Transverse colon (tissue), 4 donors: ENCODE measurements around the gene STAB1. TPM values are rescaled to one million over a fixed set of nuclear protein-coding genes. Genes with fewer than 3 reads are reported as not detected.
A peak's percentile ranks its signal among the peaks of the same experiment; 100 is the strongest.

Experiments used
- DNase-seq: peaks from one replicate; pipeline ENCODE4 v3.0.0-alpha.2; 2019
- H3K27ac ChIP-seq, 4 donors: fragments of 200-600 bp; sonication (generic); 2 replicates each; pipeline ENCODE4 v1.5.1; 2016 to 2018; ENCODE audit warnings: inconsistent platforms in 4 of 4
- H3K27me3 ChIP-seq: fragments of 200-600 bp; sonication (generic); 2 replicates; pipeline ENCODE4 v1.5.1; 2017; ENCODE audit warnings: inconsistent platforms
- H3K36me3 ChIP-seq, 4 donors: fragments of 200-600 bp; sonication (generic); 2 replicates each; pipeline ENCODE4 v1.5.1; 2017 to 2019; ENCODE audit warnings: inconsistent platforms in 4 of 4
- H3K4me1 ChIP-seq, 4 donors: fragments of 200-600 bp; sonication (generic); 2 replicates each; pipeline ENCODE4 v1.5.1; 2017 to 2020; ENCODE audit warnings: inconsistent platforms in 4 of 4
- H3K4me3 ChIP-seq, 4 donors: fragments of 200-600 bp; sonication (generic); 1 replicate in 1 of 4; 2 replicates in 3 of 4; pipeline versions ENCODE4 v1.5.1 to v1.6.1; 2017 to 2019; ENCODE audit warnings: inconsistent platforms in 4 of 4
- H3K9me3 ChIP-seq, 2 donors: fragments of 200-600 bp; sonication (generic); 2 replicates each; pipeline ENCODE4 v1.5.1; 2017 to 2019; ENCODE audit warnings: inconsistent platforms in 2 of 2
- EP300 ChIP-seq: sonication (generic); formaldehyde crosslinking; IDR thresholded peaks from one replicate; pipeline ENCODE4 v1.6.1; 2017; ENCODE audit warnings: antibody characterized with exemption, low read depth
- POLR2A ChIP-seq: fragments of 450-650 bp; IDR thresholded peaks from one replicate; pipeline ENCODE4 v1.6.1; 2016; ENCODE audit warnings: antibody characterized with exemption, mild to moderate bottlenecking, moderate library complexity
- POLR2AphosphoS5 ChIP-seq, 3 donors: sonication (generic); formaldehyde crosslinking; IDR thresholded peaks; one replicate each; pipeline ENCODE4 v1.6.1; 2016; ENCODE audit warnings: antibody characterized with exemption in 3 of 3
- WGBS, 2 donors: methylation state at CpG; one replicate each; pipeline ENCODE4 v1.1.5; 2018; ENCODE audit warnings: low coverage in 1 of 2; 5-methylcytosine and 5-hydroxymethylcytosine counted together
- in situ Hi-C, 4 donors: fragments of 200-750 bp; cut with MboI; loops; one replicate each; pipeline versions ENCODE4 v1.15.0 to v1.15.1; 2017; ENCODE audit warnings: low sequenced_read_pairs in 3 of 4, low pct_ligation_motif_present in 1 of 4, low pct_unique_long_range_greater_than_20kb in 1 of 4
- intact Hi-C: fragments of 100-400 bp; cut with DNase I; formaldehyde crosslinking; loops from one replicate; pipeline ENCODE4 v1.15.1; 2023; ENCODE audit warnings: low total_unique reads
- total RNA-seq, 4 donors: library from RNA; depleted of rRNA; stranded (reverse); fragments of >200 nt; gene quantifications; one replicate each; pipeline ENCODE4 v1.1.0, GENCODE V29; 2016
- TF ChIP-seq, protein P1 (sequence below), 5 experiments: fragments of 200-600 bp in 3 of 5; fragments of 450-650 bp in 2 of 5; sonication (generic) in 3 of 5; IDR thresholded peaks; 1 replicate in 2 of 5; 2 replicates in 3 of 5; pipeline ENCODE4 v1.5.1; 2016 to 2017; ENCODE audit warnings: antibody characterized with exemption in 5 of 5, inconsistent platforms in 3 of 5, mild to moderate bottlenecking in 2 of 5, moderate library complexity in 1 of 5

Gene STAB1
- total RNA-seq, 4 donors from 2014 or later: 42.6 to 152 (median 70.3) TPM

DNA sequence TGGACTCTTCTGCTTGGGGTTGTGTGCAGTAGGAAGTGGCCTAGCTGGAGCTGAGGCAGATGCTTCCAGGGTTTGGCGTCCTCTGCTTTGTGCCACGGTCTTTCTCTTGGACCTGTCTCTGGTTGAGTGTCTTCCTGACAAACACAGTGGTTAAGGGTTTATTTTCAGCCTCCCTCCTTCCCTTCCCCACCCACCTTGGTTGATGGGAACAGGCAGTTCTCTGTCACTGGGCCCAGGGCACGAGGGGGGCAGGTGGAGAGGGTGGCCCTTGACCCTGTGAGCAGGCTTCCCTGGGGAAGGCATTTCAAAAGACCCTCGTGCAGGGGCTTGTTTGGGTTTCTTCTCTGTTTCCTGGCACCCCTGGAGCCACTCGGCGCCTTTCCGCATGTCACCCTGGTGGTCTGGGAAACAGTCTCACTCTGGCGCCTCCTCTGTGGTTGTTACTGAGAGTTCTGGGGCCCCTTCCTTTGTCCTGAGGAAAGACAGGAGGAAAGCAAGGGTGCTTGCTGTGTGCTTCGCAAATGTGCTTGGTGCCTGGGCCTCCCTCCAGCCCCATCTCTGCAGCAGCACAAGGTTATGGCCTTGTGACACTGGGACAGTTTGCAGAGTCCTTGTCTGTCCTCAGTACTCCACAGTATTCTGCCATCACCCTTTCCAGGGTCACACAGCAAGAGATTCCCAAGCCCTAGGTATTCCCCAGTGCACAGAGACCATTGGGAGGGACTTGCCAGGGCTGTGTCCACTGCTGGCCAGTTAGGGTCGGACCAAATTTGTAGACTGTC, 10.3 kb upstream of the STAB1 start:
- Histone ChIP-seq H3K27ac (peak overlapping the region in 3 of 4 donors; percentile 23 to 51 (median 46)), H3K4me1 (peaks cover 0 to 16% (median 4%) of the 10 kb centered on the region in 4 donors), H3K4me3 (no peak overlapping the region), H3K27me3 (no peaks in the 10 kb centered on the region), H3K36me3 (peaks cover 0 to 46% (median 16%) of the 10 kb centered on the region in 4 donors), H3K9me3 (no peaks in the 10 kb centered on the region)
- no peak for DNase-seq
- intact Hi-C loops (no loop called here), in situ Hi-C loops (no loop called here)
- WGBS, 2 donors: 78% methylated on average over 10 of the region's 10 CpGs; no CpG with 5 or more reads in 1 of the 2 donors
- TF ChIP-seq POLR2AphosphoS5 (IDR thresholded peaks at IDR 0.05) (no peak), POLR2A (no peak), EP300 (no peak)
- TF ChIP-seq, protein P1, sequence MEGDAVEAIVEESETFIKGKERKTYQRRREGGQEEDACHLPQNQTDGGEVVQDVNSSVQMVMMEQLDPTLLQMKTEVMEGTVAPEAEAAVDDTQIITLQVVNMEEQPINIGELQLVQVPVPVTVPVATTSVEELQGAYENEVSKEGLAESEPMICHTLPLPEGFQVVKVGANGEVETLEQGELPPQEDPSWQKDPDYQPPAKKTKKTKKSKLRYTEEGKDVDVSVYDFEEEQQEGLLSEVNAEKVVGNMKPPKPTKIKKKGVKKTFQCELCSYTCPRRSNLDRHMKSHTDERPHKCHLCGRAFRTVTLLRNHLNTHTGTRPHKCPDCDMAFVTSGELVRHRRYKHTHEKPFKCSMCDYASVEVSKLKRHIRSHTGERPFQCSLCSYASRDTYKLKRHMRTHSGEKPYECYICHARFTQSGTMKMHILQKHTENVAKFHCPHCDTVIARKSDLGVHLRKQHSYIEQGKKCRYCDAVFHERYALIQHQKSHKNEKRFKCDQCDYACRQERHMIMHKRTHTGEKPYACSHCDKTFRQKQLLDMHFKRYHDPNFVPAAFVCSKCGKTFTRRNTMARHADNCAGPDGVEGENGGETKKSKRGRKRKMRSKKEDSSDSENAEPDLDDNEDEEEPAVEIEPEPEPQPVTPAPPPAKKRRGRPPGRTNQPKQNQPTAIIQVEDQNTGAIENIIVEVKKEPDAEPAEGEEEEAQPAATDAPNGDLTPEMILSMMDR (IDR thresholded peaks at IDR 0.05): no peak

DNA sequence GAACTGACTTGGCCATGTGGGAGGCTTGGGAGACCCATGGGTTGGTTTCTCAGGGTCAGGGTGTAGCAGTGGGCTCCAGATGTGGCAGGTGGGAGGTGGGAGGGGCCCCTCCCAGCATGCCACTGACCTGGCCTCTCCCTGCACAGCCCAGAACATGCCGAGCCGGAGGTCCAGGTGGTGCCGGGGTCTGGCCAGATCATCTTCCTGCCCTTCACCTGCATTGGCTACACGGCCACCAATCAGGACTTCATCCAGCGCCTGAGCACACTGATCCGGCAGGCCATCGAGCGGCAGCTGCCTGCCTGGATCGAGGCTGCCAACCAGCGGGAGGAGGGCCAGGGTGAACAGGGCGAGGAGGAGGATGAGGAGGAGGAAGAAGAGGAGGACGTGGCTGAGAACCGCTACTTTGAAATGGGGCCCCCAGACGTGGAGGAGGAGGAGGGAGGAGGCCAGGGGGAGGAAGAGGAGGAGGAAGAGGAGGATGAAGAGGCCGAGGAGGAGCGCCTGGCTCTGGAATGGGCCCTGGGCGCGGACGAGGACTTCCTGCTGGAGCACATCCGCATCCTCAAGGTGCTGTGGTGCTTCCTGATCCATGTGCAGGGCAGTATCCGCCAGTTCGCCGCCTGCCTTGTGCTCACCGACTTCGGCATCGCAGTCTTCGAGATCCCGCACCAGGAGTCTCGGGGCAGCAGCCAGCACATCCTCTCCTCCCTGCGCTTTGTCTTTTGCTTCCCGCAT, 7.9 kb upstream of the STAB1 start:
- DNase-seq: no peak
- in situ Hi-C loops (no loop called here), intact Hi-C loops (no loop called here)
- TF ChIP-seq POLR2A (no peak), POLR2AphosphoS5 (IDR thresholded peaks at IDR 0.05) (no peak), EP300 (no peak)
- TF ChIP-seq, protein P1 (IDR thresholded peaks at IDR 0.05): no peak
- no peaks in the 10 kb centered on the region for H3K27me3 ChIP-seq
- peaks cover 0 to 16% (median 5%) of the 10 kb centered on the region in 4 donors for H3K4me1 ChIP-seq
- H3K36me3 ChIP-seq: peaks cover 0 to 47% (median 19%) of the 10 kb centered on the region in 4 donors
- no peak overlapping the region for H3K27ac ChIP-seq
- no peaks in the 10 kb centered on the region for H3K9me3 ChIP-seq
- no peak overlapping the region for H3K4me3 ChIP-seq
- WGBS, 2 donors: 90 to 92% methylated on average over 4 to 31 of the region's 31 CpGs

DNA sequence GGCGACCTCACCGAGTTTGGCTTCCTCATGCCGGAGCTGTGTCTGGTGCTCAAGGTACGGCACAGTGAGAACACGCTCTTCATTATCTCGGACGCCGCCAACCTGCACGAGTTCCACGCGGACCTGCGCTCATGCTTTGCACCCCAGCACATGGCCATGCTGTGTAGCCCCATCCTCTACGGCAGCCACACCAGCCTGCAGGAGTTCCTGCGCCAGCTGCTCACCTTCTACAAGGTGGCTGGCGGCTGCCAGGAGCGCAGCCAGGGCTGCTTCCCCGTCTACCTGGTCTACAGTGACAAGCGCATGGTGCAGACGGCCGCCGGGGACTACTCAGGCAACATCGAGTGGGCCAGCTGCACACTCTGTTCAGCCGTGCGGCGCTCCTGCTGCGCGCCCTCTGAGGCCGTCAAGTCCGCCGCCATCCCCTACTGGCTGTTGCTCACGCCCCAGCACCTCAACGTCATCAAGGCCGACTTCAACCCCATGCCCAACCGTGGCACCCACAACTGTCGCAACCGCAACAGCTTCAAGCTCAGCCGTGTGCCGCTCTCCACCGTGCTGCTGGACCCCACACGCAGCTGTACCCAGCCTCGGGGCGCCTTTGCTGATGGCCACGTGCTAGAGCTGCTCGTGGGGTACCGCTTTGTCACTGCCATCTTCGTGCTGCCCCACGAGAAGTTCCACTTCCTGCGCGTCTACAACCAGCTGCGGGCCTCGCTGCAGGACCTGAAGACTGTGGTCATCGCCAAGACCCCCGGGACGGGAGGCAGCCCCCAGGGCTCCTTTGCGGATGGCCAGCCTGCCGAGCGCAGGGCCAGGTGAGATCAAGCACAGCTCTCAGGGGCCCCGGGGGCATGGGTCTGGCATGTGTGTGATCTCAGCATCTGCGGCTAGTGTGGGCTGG, 7.1 kb upstream of the STAB1 start:
- no peak for TF ChIP-seq EP300
- TF ChIP-seq POLR2AphosphoS5 (IDR thresholded peaks at IDR 0.05): no peak
- TF ChIP-seq, protein P1 (IDR thresholded peaks at IDR 0.05): no peak
- no peak for TF ChIP-seq POLR2A
- in situ Hi-C loops: no loop called here
- intact Hi-C loops: no loop called here
- 95% methylated on average over 55 of the region's 59 CpGs; no CpG with 5 or more reads in 1 of the 2 donors for WGBS, 2 donors
- Histone ChIP-seq H3K27ac (no peak overlapping the region), H3K4me1 (peaks cover 0 to 12% (median 5%) of the 10 kb centered on the region in 4 donors), H3K27me3 (no peaks in the 10 kb centered on the region), H3K9me3 (no peaks in the 10 kb centered on the region), H3K4me3 (no peak overlapping the region), H3K36me3 (peaks cover 0 to 43% (median 21%) of the 10 kb centered on the region in 4 donors)
- DNase-seq: no peak
